Stimulated activated CD8-positive, alpha-beta memory T cell treated with anti-CD3 and anti-CD28 coated beads, Interleukin-15, amount 100 ng/mL, for 4 hours (primary cell): ENCODE results near the gene RSAD2.

Experiments used
- DNase-seq, 2 donors: peaks; one replicate each; pipeline ENCODE4 v3.0.0-alpha.2; 2020; ENCODE audit warnings: low read depth in 2 of 2

Gene RSAD2

GRCh38 chr2:6945087-6945813 is 67.7 kb downstream of the RSAD2 start:
- DNase-seq: no peak

GRCh38 chr2:6945821-6946220 is 68.2 kb downstream of the RSAD2 start:
- no peak for DNase-seq

GRCh38 chr2:6946722-6947121 is 69.1 kb downstream of the RSAD2 start:
- DNase-seq: no peak
